CD4-positive, alpha-beta T cell treated with Interferon gamma for 1 hour (primary cell): Measurements from ENCODE around the gene SREK1.
"Not testable (repeated sequence)": the region's sequence is repeated elsewhere in the genome, so short reads cannot be mapped to it uniquely, and the experiment has no call there.

Experiments used
- DNase-seq: peaks from one replicate; pipeline ENCODE4 v3.0.0-alpha.2; 2020

The SREK1 gene

DNA sequence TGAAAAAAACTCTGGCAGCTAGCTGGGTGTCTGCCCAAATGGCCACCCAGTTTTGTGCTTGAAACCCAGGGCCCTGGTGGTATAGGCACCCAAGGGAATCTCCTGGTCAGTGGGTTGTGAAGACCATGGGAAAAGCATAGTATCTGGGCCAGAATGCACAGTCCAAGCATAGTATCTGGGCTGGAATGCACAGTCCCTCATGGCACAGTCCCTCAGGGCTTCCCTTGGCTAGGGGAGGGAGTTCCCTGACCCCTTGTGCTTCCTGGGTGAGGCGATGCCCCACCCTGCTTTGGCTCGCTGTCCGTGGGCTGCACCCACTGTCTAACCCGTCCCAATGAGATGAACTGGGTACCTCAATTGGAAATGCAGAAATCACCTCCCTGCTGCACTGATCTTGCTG lies 78.8 kb downstream of the SREK1 start:
- DNase-seq = not testable (repeated sequence)

DNA sequence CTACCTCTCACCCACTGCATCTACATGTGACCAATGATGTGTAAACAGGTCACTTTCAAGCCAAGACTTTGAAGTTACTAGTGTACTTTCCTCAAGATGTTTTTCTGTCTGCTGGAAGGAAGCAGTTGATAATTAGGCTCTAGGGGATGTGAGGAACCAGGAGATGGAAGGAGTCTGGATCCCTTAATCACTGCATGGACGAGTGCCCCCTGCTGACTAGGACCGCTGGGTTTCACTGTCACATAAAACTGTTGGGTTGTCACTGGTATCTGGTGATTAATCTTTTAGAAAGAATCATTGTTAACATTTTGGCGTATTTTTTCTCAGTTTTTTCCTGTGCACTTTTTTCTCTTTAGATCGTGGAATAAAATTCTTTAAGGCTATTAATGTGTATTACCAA lies 79.5 kb downstream of the SREK1 start:
- no peak for DNase-seq

DNA sequence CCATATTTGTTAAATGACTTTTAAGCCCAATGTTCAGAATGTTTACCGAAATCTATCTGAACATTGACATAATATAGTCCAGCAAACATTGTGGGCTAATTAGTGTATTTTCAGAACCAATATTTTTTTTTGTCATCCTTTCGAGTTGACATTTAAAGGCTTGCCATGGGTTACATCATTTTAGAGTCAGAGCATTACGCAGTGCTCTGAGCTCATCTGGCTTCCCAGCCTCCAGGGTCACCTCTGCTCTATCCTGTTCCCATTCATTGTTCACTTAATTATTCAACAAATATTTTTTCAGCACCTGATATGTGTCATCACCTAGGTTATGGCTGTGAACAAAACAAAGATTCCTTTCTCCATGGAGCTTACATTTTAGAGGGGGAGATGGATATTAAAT lies 80.2 kb downstream of the SREK1 start:
- no peak for DNase-seq

DNA sequence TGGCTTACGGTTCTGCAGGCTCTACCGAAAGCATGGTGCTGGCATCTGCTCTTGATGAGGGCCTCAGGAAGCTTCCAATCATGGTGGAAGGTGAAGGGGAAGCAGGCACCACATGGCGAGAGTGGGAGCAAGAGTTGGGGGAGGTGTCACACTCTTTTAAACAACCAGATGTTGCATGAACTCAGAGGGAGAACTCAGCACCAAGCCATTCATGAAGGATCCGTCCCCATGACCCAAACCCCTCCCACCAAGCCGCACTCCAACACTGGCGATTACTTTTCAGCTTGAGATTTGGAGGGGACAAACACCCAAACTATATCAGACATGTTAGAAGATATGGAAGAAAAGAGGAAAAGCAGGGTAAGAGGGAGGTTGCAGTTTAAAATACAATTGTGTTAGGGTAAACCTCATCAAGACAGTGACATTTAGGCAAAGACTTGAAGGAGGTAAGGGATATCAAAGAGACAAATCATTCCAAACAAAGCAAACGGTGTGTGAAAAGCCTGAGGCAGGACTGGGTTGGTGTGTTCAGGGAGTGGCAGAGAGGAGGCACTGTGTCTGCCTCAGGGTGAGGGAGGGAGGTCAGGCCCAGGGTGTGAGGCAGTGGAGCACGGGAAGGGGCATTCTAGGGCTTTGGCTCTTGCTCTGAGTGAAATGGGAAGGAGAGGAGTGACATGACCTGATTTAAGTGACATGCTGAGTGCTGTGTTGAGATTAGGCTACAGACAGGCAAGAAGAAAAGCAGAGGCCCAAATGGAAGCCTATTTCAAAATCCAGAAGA lies 80.9 kb downstream of the SREK1 start:
- DNase-seq = no peak

DNA sequence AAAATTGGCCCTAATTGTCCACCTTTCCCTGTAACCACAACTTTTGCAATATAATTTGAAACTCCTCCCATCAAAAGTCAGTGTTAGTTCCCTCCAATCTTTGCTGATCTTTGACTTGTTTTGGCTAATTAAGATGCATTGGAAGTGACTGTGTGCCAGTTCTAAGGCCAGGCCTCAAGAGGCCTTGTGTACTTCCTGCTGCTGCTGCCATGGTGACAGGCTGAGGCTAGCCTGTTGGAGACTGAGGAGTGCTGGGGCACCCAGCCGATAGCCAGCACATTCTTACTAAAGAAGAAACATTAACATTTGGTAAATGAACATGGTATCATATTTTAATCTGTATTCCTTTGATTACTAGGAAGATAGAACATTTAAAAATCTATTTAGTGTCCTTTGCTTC lies 86.5 kb downstream of the SREK1 start:
- DNase-seq = no peak

GRCh38 chr5:66231508-66231907 lies 87.4 kb downstream of the SREK1 start:
- no peak for DNase-seq

- DNase-seq = no peak
Observed at GRCh38 chr5:66232275-66232674, 88.2 kb downstream of the SREK1 start.

DNA sequence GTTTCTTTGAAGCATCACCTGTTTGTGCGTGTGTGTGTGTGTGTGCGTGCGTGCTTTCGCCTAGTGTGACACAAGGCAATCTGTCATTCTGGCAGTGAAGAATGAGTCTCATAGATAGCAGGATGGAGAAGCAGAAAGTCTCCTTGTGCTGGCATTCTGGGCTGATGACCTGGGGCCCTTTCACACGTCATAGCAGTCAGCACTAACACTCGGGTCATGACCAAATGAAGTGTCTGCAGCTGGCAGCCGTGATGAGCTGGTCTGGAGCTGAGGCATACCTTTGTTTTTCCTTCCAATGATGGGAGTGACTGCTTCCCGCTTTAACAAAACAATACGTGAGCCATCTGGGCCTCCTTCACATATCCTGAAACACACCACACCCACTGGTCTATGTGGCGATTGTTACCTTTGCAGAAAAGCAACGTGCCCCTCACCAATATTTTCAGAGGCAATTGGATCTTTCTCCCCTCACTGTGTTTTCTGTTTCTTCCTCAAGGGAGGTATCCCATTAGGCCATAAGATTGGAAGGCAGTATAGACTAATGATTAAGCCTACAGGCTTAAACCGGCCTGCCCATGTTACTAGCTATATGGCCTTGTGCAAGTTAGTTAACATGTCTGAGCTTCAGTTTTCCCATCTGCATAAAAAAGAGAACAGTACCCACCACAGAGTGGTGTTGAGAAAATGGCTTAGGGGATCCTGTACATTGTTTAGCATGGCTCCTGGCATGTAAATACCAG lies 88.8 kb downstream of the SREK1 start:
- DNase-seq = no peak
